Ishikawa (cell line): ENCODE data around the gene SYNDIG1.

Experiments
- CEBPB ChIP-seq: IDR thresholded peaks from 2 replicates; pipeline ENCODE4 v1.6.1; 2012
- CREB1 ChIP-seq: IDR thresholded peaks from 2 replicates; pipeline ENCODE4 v1.6.1; 2012; ENCODE audit warnings: low read depth
- EGR1 ChIP-seq: IDR thresholded peaks from 2 replicates; pipeline ENCODE4 v1.6.1; 2012
- EP300 ChIP-seq: IDR thresholded peaks from 2 replicates; pipeline ENCODE4 v1.6.1; 2012; ENCODE audit warnings: borderline replicate concordance
- FOXM1 ChIP-seq: IDR thresholded peaks from 2 replicates; pipeline ENCODE4 v1.6.1; 2012; ENCODE audit warnings: low read depth, borderline replicate concordance
- NFIC ChIP-seq: IDR thresholded peaks from 2 replicates; pipeline ENCODE4 v1.6.1; 2012
- RAD21 ChIP-seq: IDR thresholded peaks from 2 replicates; pipeline ENCODE4 v1.6.1; 2012; ENCODE audit warnings: low read depth
- TAF1 ChIP-seq: IDR thresholded peaks from 2 replicates; pipeline ENCODE4 v1.6.1; 2012; ENCODE audit warnings: low read depth, mild to moderate bottlenecking
- TCF12 ChIP-seq: IDR thresholded peaks from 2 replicates; pipeline ENCODE4 v1.6.1; 2012; ENCODE audit warnings: low read depth
- TEAD4 ChIP-seq: IDR thresholded peaks from 2 replicates; pipeline ENCODE4 v1.6.1; 2012
- YY1 ChIP-seq: IDR thresholded peaks from 2 replicates; pipeline ENCODE4 v1.6.1; 2012; ENCODE audit warnings: low read depth
- ZBTB7A ChIP-seq: IDR thresholded peaks from 2 replicates; pipeline ENCODE4 v1.6.1; 2012; ENCODE audit warnings: low read depth
- TF ChIP-seq, protein P1 (sequence below): IDR thresholded peaks from 2 replicates; pipeline ENCODE4 v1.6.1; 2012; ENCODE audit warnings: low read depth, mild to moderate bottlenecking
- TF ChIP-seq, protein P2 (sequence below): IDR thresholded peaks from 2 replicates; pipeline ENCODE4 v1.6.1; 2012
- TF ChIP-seq, protein P3 (sequence below): IDR thresholded peaks from 2 replicates; pipeline ENCODE4 v1.6.1; 2012

Gene SYNDIG1

DNA sequence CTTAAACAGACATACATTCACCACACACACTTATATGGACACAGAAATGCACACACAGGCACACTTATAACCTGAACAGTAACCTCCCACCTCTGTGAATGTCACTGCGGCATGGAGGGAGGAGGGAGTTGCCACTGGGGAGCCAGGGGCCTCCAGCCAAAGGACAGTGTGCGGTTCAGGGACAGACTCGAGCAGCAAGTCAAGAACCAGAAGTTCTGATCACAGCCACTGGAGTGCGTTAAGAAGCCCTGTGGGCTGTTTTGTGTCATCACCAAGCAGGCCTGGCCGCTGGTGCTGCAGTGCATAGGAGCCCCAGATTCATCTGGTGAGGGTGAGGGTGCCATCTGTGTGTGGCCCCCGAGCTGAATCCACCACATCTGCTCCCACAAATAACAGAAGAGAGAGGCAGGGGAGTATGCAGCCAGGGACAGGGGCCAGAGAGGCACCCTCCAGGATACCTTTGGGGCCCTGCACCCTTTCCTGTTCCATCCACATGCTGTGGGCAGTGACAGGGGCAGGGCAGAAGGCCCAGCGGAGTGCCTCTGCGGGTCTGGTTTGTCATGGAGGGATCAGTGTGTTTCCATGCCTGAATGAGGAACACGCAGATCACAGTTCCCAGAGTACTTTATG, 20.3 kb downstream of the SYNDIG1 start:
- TF ChIP-seq YY1, result no peak
- TF ChIP-seq, protein P1, sequence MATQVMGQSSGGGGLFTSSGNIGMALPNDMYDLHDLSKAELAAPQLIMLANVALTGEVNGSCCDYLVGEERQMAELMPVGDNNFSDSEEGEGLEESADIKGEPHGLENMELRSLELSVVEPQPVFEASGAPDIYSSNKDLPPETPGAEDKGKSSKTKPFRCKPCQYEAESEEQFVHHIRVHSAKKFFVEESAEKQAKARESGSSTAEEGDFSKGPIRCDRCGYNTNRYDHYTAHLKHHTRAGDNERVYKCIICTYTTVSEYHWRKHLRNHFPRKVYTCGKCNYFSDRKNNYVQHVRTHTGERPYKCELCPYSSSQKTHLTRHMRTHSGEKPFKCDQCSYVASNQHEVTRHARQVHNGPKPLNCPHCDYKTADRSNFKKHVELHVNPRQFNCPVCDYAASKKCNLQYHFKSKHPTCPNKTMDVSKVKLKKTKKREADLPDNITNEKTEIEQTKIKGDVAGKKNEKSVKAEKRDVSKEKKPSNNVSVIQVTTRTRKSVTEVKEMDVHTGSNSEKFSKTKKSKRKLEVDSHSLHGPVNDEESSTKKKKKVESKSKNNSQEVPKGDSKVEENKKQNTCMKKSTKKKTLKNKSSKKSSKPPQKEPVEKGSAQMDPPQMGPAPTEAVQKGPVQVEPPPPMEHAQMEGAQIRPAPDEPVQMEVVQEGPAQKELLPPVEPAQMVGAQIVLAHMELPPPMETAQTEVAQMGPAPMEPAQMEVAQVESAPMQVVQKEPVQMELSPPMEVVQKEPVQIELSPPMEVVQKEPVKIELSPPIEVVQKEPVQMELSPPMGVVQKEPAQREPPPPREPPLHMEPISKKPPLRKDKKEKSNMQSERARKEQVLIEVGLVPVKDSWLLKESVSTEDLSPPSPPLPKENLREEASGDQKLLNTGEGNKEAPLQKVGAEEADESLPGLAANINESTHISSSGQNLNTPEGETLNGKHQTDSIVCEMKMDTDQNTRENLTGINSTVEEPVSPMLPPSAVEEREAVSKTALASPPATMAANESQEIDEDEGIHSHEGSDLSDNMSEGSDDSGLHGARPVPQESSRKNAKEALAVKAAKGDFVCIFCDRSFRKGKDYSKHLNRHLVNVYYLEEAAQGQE, result no peak
- TF ChIP-seq CEBPB, result no peak
- no peak for TF ChIP-seq RAD21
- no peak for TF ChIP-seq TAF1
- no peak for TF ChIP-seq TEAD4
- no peak for TF ChIP-seq EP300
- TF ChIP-seq, protein P2, sequence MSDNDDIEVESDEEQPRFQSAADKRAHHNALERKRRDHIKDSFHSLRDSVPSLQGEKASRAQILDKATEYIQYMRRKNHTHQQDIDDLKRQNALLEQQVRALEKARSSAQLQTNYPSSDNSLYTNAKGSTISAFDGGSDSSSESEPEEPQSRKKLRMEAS, result no peak
- no peak for TF ChIP-seq CREB1
- TF ChIP-seq FOXM1, result no peak
- TF ChIP-seq TCF12, result no peak
- TF ChIP-seq NFIC, result no peak
- no peak for TF ChIP-seq EGR1
- no peak for TF ChIP-seq ZBTB7A
- TF ChIP-seq, protein P3, sequence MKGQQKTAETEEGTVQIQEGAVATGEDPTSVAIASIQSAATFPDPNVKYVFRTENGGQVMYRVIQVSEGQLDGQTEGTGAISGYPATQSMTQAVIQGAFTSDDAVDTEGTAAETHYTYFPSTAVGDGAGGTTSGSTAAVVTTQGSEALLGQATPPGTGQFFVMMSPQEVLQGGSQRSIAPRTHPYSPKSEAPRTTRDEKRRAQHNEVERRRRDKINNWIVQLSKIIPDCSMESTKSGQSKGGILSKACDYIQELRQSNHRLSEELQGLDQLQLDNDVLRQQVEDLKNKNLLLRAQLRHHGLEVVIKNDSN, result no peak

DNA sequence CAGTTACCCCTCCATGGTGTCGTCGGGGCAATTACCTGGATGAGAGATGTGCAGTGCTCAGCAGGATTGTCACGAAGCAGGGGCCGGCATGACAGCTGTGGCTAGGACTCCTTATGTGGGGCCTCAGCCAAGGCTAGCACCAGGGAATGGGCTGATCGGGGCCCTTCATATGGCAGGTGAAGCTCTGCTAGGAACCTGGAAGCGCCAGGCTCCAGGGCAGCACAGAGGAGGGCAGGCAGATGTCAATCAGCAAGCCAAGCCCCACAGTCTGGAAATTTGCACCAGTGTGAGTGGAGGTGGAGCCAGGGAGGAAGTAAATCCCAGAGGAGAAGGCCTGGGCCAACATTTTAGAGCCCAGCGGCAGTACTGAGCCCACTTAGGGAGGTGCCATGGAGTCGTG, 21.2 kb downstream of the SYNDIG1 start:
- TF ChIP-seq TCF12 (no peak), TEAD4 (no peak), NFIC (no peak), CREB1 (no peak), FOXM1 (no peak), RAD21 (no peak), TAF1 (no peak), EGR1 (no peak), CEBPB (no peak), YY1 (no peak), ZBTB7A (no peak), EP300 (no peak)
- TF ChIP-seq, protein P1, result no peak
- TF ChIP-seq, protein P3, result no peak
- TF ChIP-seq, protein P2, result no peak

DNA sequence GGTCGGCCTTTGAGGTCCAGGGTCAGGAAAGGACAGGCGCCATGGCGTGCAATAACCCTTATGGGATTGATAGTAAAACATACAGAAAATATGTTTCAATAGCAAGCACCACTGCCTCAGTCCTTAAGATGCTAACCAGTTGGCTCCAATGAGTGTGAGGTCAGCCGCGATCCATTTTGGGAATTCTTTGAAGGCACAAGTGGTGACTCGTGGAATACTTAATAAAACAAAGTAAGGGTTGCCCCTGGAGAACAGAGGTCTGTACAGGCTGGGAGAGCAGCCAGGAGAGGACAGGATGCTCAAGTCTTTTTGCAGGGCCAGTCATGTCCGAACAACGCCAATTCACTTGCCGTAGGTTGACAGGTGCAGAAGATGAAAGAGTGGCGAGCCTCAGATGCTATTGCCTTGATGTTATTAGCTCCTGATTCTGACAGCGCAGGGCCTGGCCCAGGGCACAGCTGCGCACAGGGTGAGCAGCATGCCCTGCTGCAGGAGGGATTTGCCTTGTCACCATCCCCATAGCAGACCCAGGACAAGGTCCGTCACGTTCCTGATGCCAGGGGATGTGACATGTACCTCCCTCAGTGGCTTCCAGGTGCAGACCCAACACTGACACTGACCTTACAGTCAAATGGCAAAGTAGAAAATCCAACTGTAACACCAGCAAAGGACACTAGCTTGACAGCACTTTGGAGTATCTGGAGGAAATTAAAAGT, 21.8 kb downstream of the SYNDIG1 start:
- TF ChIP-seq NFIC (no peak), EP300 (no peak), RAD21 (no peak), TAF1 (no peak), CREB1 (no peak), EGR1 (no peak), FOXM1 (no peak), TEAD4 (no peak), TCF12 (no peak), YY1 (no peak), ZBTB7A (no peak), CEBPB (no peak)
- TF ChIP-seq, protein P3, result no peak
- TF ChIP-seq, protein P1, result no peak
- TF ChIP-seq, protein P2, result no peak
